Glutamatergic neuron (in vitro differentiated cells): ENCODE measurements around the gene NEXN. TPM values are rescaled to one million over a fixed set of nuclear protein-coding genes. Genes with fewer than 3 reads are reported as not detected.

Experiments used
- DNase-seq: peaks from one replicate; pipeline ENCODE4 v3.0.0; 2022
- H3K27ac Mint-ChIP-seq: one replicate; pipeline ENCODE4 v1.8.0; 2020; ENCODE audit warnings: mild to moderate bottlenecking, mixed read lengths, inconsistent platforms; ENCODE audit not compliant: unreplicated experiment
- H3K27me3 Mint-ChIP-seq: one replicate; pipeline ENCODE4 v1.8.0; 2020; ENCODE audit warnings: mild to moderate bottlenecking, moderate library complexity, mixed read lengths, inconsistent platforms; ENCODE audit not compliant: unreplicated experiment
- H3K36me3 Mint-ChIP-seq: one replicate; pipeline ENCODE4 v1.8.0; 2020; ENCODE audit warnings: mild to moderate bottlenecking, mixed read lengths, inconsistent platforms; ENCODE audit not compliant: unreplicated experiment
- H3K4me1 Mint-ChIP-seq: one replicate; pipeline ENCODE4 v1.8.0; 2020; ENCODE audit warnings: mild to moderate bottlenecking, low read depth, mixed read lengths, inconsistent platforms; ENCODE audit not compliant: unreplicated experiment
- H3K4me3 Mint-ChIP-seq: one replicate; pipeline ENCODE4 v1.8.0; 2020; ENCODE audit warnings: mild to moderate bottlenecking, mixed read lengths, inconsistent platforms; ENCODE audit not compliant: unreplicated experiment
- H3K9me3 Mint-ChIP-seq: one replicate; pipeline ENCODE4 v1.8.0; 2020; ENCODE audit warnings: mild to moderate bottlenecking, moderate library complexity, mixed read lengths, inconsistent platforms; ENCODE audit not compliant: unreplicated experiment
- CTCF ChIP-seq: fragments of 200-600 bp; sonication (generic); IDR thresholded peaks from one replicate; pipeline ENCODE4 v1.5.0; 2021; ENCODE audit not compliant: partially characterized antibody, unreplicated experiment
- total RNA-seq: library from RNA; stranded (reverse); fragmentation: NEBNext Ultra II Directional; extraction: Animal tissue kit (Norgen Biotek cat#: 25700); gene quantifications from one replicate; pipeline ENCODE4 v1.2.1, GENCODE V29; 2021; ENCODE audit not compliant: unreplicated experiment

NEXN gene
- total RNA-seq, 1 donor from 2014 or later = 0.76 TPM

- peaks cover 4% of the 10 kb centered on the region for H3K4me1 Mint-ChIP-seq
- no peak for TF ChIP-seq CTCF
- H3K4me3 Mint-ChIP-seq = no peak overlapping the region
- H3K27ac Mint-ChIP-seq = no peak overlapping the region
- no peaks in the 10 kb centered on the region for H3K27me3 Mint-ChIP-seq
- no peaks in the 10 kb centered on the region for H3K9me3 Mint-ChIP-seq
- H3K36me3 Mint-ChIP-seq = no peaks in the 10 kb centered on the region
- DNase-seq = no peak
Measured at GRCh38 chr1:77872645-77873044, 15.8 kb upstream of the NEXN start.

- no peak for TF ChIP-seq CTCF
- Mint-ChIP-seq H3K36me3 (no peaks in the 10 kb centered on the region), H3K4me1 (peaks cover 4% of the 10 kb centered on the region), H3K27ac (no peak overlapping the region), H3K9me3 (no peaks in the 10 kb centered on the region), H3K27me3 (no peaks in the 10 kb centered on the region), H3K4me3 (no peak overlapping the region)
- no peak for DNase-seq
Measured at GRCh38 chr1:77873461-77873860, 15.0 kb upstream of the NEXN start.

GRCh38 chr1:77874804-77875445, 13.5 kb upstream of the NEXN start:
- DNase-seq = no peak
- Mint-ChIP-seq H3K36me3 (no peaks in the 10 kb centered on the region), H3K27ac (no peak overlapping the region), H3K4me3 (no peak overlapping the region), H3K4me1 (no peaks in the 10 kb centered on the region), H3K9me3 (no peaks in the 10 kb centered on the region), H3K27me3 (no peaks in the 10 kb centered on the region)
- no peak for TF ChIP-seq CTCF

GRCh38 chr1:77876884-77877283, 11.5 kb upstream of the NEXN start:
- no peak for DNase-seq
- no peak for TF ChIP-seq CTCF
- no peaks in the 10 kb centered on the region for H3K4me1 Mint-ChIP-seq
- no peaks in the 10 kb centered on the region for H3K9me3 Mint-ChIP-seq
- H3K4me3 Mint-ChIP-seq = no peak overlapping the region
- H3K27ac Mint-ChIP-seq = no peak overlapping the region
- no peaks in the 10 kb centered on the region for H3K36me3 Mint-ChIP-seq
- no peaks in the 10 kb centered on the region for H3K27me3 Mint-ChIP-seq

- H3K4me1 Mint-ChIP-seq = no peaks in the 10 kb centered on the region
- no peaks in the 10 kb centered on the region for H3K9me3 Mint-ChIP-seq
- no peaks in the 10 kb centered on the region for H3K27me3 Mint-ChIP-seq
- no peak for TF ChIP-seq CTCF
- DNase-seq = no peak
- no peak overlapping the region for H3K27ac Mint-ChIP-seq
- no peaks in the 10 kb centered on the region for H3K36me3 Mint-ChIP-seq
- no peak overlapping the region for H3K4me3 Mint-ChIP-seq
Measured at GRCh38 chr1:77881061-77881460, 7.4 kb upstream of the NEXN start.
